Measurements from ENCODE around the gene SCN4B.

SCN4B gene

GRCh38 chr11:118143661-118144185 lies 8.9 kb downstream of the SCN4B start:
- Histone ChIP-seq H3K4me1 (ENCODE audit: control insufficient read depth, insufficient read depth, low read length) (peaks cover 5% of the 10 kb centered on the region), H3K27ac (ENCODE audit: insufficient read depth, low read depth, low read length, poor library complexity, severe bottlenecking) (no peak overlapping the region), H3K9me3 (ENCODE audit: control insufficient read depth, low read length) (no peaks in the 10 kb centered on the region), H3K27me3 (ENCODE audit: control insufficient read depth, insufficient read depth, low read length, poor library complexity, severe bottlenecking) (peaks cover 20% of the 10 kb centered on the region), H3K4me3 (ENCODE audit: insufficient read depth, low read depth, low read length) (no peak overlapping the region), H3K36me3 (ENCODE audit: control insufficient read depth, insufficient read depth, low read length) (no peaks in the 10 kb centered on the region)
- WGBS, 2 experiments: 91 to 94% methylated on average over 12 of the region's 12 CpGs

DNA sequence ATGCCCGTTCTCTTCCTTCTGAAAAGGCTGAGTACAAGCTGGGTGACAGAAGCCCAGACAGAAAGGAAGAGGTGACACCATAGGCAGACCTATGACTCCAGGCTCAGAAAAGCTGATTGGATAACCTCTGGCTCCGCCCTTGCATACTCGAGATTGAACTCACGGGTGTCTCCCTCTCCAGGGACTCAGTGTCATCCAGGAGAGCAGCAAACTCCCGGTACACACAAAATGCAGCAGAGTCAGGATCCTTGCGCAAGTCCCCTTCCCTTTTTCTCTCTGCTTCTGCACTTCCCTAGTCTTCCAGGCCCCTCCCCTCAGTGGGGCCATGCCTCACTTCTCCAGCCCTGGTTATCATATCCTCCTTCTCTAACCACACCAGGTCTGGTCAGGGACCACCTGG lies 9.8 kb downstream of the SCN4B start:
- Histone ChIP-seq H3K27ac (ENCODE audit: insufficient read depth, low read depth, low read length, poor library complexity, severe bottlenecking) (no peak overlapping the region), H3K27me3 (ENCODE audit: control insufficient read depth, insufficient read depth, low read length, poor library complexity, severe bottlenecking) (peaks cover 14% of the 10 kb centered on the region), H3K4me3 (ENCODE audit: insufficient read depth, low read depth, low read length) (no peak overlapping the region), H3K4me1 (ENCODE audit: control insufficient read depth, insufficient read depth, low read length) (peaks cover 9% of the 10 kb centered on the region), H3K9me3 (ENCODE audit: control insufficient read depth, low read length) (no peaks in the 10 kb centered on the region), H3K36me3 (ENCODE audit: control insufficient read depth, insufficient read depth, low read length) (no peaks in the 10 kb centered on the region)
- WGBS, 2 experiments: 65 to 67% methylated on average over 6 of the region's 6 CpGs

DNA sequence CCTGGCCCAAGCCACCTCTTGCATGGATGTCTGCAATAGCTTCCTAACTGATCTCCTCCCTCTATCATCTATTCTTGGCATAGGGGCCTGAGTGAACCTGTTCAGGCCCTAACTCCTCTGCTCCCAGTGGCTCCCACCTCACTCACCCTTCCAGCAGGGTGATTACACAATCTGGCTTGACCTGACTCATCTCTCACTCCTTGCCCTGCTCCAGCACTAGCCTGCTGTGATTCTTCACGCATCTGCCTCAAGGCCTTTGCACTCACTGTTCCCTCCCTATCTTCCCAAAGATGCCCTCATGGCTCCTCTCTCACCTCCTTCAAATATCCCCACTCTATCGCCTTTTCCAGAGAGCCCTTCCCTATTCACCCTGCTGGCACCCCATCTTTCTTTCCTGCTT lies 10.5 kb downstream of the SCN4B start:
- Histone ChIP-seq H3K4me3 (ENCODE audit: insufficient read depth, low read depth, low read length) (no peak overlapping the region), H3K4me1 (ENCODE audit: control insufficient read depth, insufficient read depth, low read length) (peaks cover 9% of the 10 kb centered on the region), H3K27ac (ENCODE audit: insufficient read depth, low read depth, low read length, poor library complexity, severe bottlenecking) (no peak overlapping the region), H3K36me3 (ENCODE audit: control insufficient read depth, insufficient read depth, low read length) (no peaks in the 10 kb centered on the region), H3K27me3 (ENCODE audit: control insufficient read depth, insufficient read depth, low read length, poor library complexity, severe bottlenecking) (peaks cover 14% of the 10 kb centered on the region), H3K9me3 (ENCODE audit: control insufficient read depth, low read length) (no peaks in the 10 kb centered on the region)
- 69 to 72% methylated on average over 2 of the region's 2 CpGs for WGBS, 2 experiments

DNA sequence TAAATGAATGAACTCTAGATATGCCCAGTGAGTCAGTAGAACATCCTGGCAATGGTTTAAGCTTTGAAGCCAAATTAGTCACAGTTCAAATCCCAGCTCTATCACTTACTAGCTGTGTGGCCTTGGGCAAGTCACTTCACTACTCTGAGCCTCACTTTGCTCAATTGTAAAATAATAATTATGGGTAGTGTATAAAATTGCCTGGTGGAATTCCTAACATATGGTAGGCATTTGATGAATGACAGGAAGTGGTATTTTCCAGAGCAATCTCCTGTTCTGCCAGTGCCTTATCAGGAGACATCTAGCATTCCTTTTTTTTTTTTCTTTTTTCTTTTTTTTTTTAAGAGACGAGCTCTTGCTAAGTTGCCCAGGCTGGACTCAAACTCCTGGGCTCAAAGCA lies 13.0 kb downstream of the SCN4B start:
- Histone ChIP-seq H3K27ac (ENCODE audit: insufficient read depth, low read depth, low read length, poor library complexity, severe bottlenecking) (no peak overlapping the region), H3K4me1 (ENCODE audit: control insufficient read depth, insufficient read depth, low read length) (peaks cover 9% of the 10 kb centered on the region), H3K27me3 (ENCODE audit: control insufficient read depth, insufficient read depth, low read length, poor library complexity, severe bottlenecking) (no peaks in the 10 kb centered on the region), H3K36me3 (ENCODE audit: control insufficient read depth, insufficient read depth, low read length) (no peaks in the 10 kb centered on the region), H3K9me3 (ENCODE audit: control insufficient read depth, low read length) (no peaks in the 10 kb centered on the region), H3K4me3 (ENCODE audit: insufficient read depth, low read depth, low read length) (no peak overlapping the region)
- 79 to 83% methylated on average over 1 of the region's 1 CpG for WGBS, 2 experiments

- WGBS, 2 experiments: 28 to 38% methylated on average over 10 of the region's 10 CpGs
- no peaks in the 10 kb centered on the region for H3K36me3 ChIP-seq (ENCODE audit: control insufficient read depth, insufficient read depth, low read length)
- H3K27ac ChIP-seq (ENCODE audit: insufficient read depth, low read depth, low read length, poor library complexity, severe bottlenecking): no peak overlapping the region
- H3K9me3 ChIP-seq (ENCODE audit: control insufficient read depth, low read length): no peaks in the 10 kb centered on the region
- no peak overlapping the region for H3K4me3 ChIP-seq (ENCODE audit: insufficient read depth, low read depth, low read length)
- peaks cover 9% of the 10 kb centered on the region for H3K4me1 ChIP-seq (ENCODE audit: control insufficient read depth, insufficient read depth, low read length)
- H3K27me3 ChIP-seq (ENCODE audit: control insufficient read depth, insufficient read depth, low read length, poor library complexity, severe bottlenecking): no peaks in the 10 kb centered on the region
These were observed 13.7 kb downstream of the SCN4B start for GRCh38 chr11:118138839-118139420.

DNA sequence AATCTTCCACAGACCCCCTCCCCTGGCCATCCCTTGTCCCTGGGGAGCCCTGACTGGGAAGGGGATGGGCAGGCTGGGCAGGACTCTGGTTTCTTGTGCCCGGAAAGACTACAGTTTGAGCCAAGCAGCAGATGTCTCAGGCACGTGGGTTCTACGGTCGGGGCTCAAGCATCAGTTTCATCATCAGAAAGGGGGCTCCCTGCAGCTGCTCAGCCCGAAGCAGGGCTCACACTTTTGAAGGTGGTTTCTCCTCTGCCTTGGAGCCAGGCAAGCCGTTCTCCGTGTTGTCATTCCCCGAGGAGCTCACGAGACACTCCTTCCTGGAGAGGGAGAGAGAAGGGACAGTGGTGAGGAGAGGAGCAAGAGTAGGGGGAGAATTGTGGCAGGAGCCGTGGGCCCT lies 15.8 kb downstream of the SCN4B start:
- no peaks in the 10 kb centered on the region for H3K9me3 ChIP-seq (ENCODE audit: control insufficient read depth, low read length)
- WGBS, 2 experiments: 89 to 92% methylated on average over 10 of the region's 10 CpGs
- H3K36me3 ChIP-seq (ENCODE audit: control insufficient read depth, insufficient read depth, low read length): no peaks in the 10 kb centered on the region
- H3K27ac ChIP-seq (ENCODE audit: insufficient read depth, low read depth, low read length, poor library complexity, severe bottlenecking): no peak overlapping the region
- H3K4me3 ChIP-seq (ENCODE audit: insufficient read depth, low read depth, low read length): no peak overlapping the region
- H3K4me1 ChIP-seq (ENCODE audit: control insufficient read depth, insufficient read depth, low read length): peaks cover 9% of the 10 kb centered on the region
- no peaks in the 10 kb centered on the region for H3K27me3 ChIP-seq (ENCODE audit: control insufficient read depth, insufficient read depth, low read length, poor library complexity, severe bottlenecking)

DNA sequence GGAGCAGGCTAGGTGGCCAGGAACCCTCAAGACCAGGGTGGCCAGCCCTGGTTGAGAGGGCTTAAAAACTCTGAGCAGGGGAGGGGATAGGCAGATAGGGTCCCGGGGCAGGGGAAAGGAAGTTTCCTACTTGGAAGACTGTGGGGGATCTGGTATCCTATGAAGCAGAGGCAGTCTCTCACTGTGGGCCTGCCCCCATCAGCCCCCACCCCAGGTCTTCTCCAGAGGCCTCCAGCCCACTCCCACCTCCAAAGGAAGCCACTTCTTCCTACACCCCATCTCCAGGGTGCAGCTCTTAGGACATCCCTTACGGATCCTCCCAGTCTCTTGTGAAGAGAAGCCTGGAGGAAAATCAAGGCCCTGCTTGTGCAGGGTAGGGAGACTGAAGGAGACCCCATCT lies 16.3 kb downstream of the SCN4B start:
- H3K9me3 ChIP-seq (ENCODE audit: control insufficient read depth, low read length): no peaks in the 10 kb centered on the region
- no peak overlapping the region for H3K4me3 ChIP-seq (ENCODE audit: insufficient read depth, low read depth, low read length)
- peaks cover 9% of the 10 kb centered on the region for H3K4me1 ChIP-seq (ENCODE audit: control insufficient read depth, insufficient read depth, low read length)
- no peak overlapping the region for H3K27ac ChIP-seq (ENCODE audit: insufficient read depth, low read depth, low read length, poor library complexity, severe bottlenecking)
- no peaks in the 10 kb centered on the region for H3K36me3 ChIP-seq (ENCODE audit: control insufficient read depth, insufficient read depth, low read length)
- 89 to 92% methylated on average over 2 of the region's 2 CpGs for WGBS, 2 experiments
- no peaks in the 10 kb centered on the region for H3K27me3 ChIP-seq (ENCODE audit: control insufficient read depth, insufficient read depth, low read length, poor library complexity, severe bottlenecking)

GRCh38 chr11:118135796-118136165 lies 16.8 kb downstream of the SCN4B start:
- Histone ChIP-seq H3K4me1 (ENCODE audit: control insufficient read depth, insufficient read depth, low read length) (peaks cover 9% of the 10 kb centered on the region), H3K27ac (ENCODE audit: insufficient read depth, low read depth, low read length, poor library complexity, severe bottlenecking) (no peak overlapping the region), H3K4me3 (ENCODE audit: insufficient read depth, low read depth, low read length) (no peak overlapping the region), H3K36me3 (ENCODE audit: control insufficient read depth, insufficient read depth, low read length) (no peaks in the 10 kb centered on the region), H3K9me3 (ENCODE audit: control insufficient read depth, low read length) (no peaks in the 10 kb centered on the region), H3K27me3 (ENCODE audit: control insufficient read depth, insufficient read depth, low read length, poor library complexity, severe bottlenecking) (no peaks in the 10 kb centered on the region)
- 92 to 95% methylated on average over 5 of the region's 5 CpGs for WGBS, 2 experiments

GRCh38 chr11:118135051-118135795 lies 17.4 kb downstream of the SCN4B start:
- no peaks in the 10 kb centered on the region for H3K27me3 ChIP-seq (ENCODE audit: control insufficient read depth, insufficient read depth, low read length, poor library complexity, severe bottlenecking)
- no peak overlapping the region for H3K4me3 ChIP-seq (ENCODE audit: insufficient read depth, low read depth, low read length)
- no peaks in the 10 kb centered on the region for H3K36me3 ChIP-seq (ENCODE audit: control insufficient read depth, insufficient read depth, low read length)
- no peaks in the 10 kb centered on the region for H3K9me3 ChIP-seq (ENCODE audit: control insufficient read depth, low read length)
- H3K27ac ChIP-seq (ENCODE audit: insufficient read depth, low read depth, low read length, poor library complexity, severe bottlenecking): no peak overlapping the region
- WGBS, 2 experiments: 82 to 85% methylated on average over 7 of the region's 7 CpGs
- peaks cover 9% of the 10 kb centered on the region for H3K4me1 ChIP-seq (ENCODE audit: control insufficient read depth, insufficient read depth, low read length)

DNA sequence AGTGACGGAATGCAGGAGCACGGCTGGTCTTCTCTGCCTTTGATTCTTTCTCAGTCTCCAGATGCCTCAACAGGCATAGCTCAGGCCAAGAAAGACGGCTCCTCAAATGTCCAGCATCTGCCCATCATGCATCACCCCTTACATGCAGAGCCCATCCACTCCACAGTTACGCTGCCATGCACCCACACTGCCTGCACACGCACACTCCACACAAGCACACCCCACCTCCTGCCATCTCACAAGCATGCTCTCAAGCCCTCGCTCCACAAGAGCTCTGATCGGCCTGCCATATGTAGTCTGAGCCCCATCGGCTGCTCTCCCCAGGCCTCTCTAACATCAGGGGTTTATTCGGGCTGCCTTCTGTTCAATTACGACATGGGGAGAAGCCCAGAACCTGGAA lies 18.8 kb downstream of the SCN4B start:
- Histone ChIP-seq H3K4me1 (ENCODE audit: control insufficient read depth, insufficient read depth, low read length) (peaks cover 10% of the 10 kb centered on the region), H3K4me3 (ENCODE audit: insufficient read depth, low read depth, low read length) (no peak overlapping the region), H3K9me3 (ENCODE audit: control insufficient read depth, low read length) (no peaks in the 10 kb centered on the region), H3K27me3 (ENCODE audit: control insufficient read depth, insufficient read depth, low read length, poor library complexity, severe bottlenecking) (no peaks in the 10 kb centered on the region), H3K27ac (ENCODE audit: insufficient read depth, low read depth, low read length, poor library complexity, severe bottlenecking) (no peak overlapping the region), H3K36me3 (ENCODE audit: control insufficient read depth, insufficient read depth, low read length) (no peaks in the 10 kb centered on the region)
- 89 to 92% methylated on average over 10 of the region's 10 CpGs for WGBS, 2 experiments

Data from ectodermal cell (in vitro differentiated cells).